Fibroblast of lung (primary cell): Measurements from ENCODE around the gene PMF1. TPM values are rescaled to one million over a fixed set of nuclear protein-coding genes. Genes with fewer than 3 reads are reported as not detected.

Experiments
- DNase-seq, 2 donors: peaks; one replicate each; pipeline versions ENCODE4 v3.0.0 to v3.0.0-alpha.2; 2010; ENCODE audit warnings: low read depth in 2 of 2
- H2AFZ ChIP-seq: 2 replicates; pipeline ENCODE4 v1.5.1; 2012; ENCODE audit warnings: low read length, control low read depth, inconsistent platforms
- H3K27ac ChIP-seq: 2 replicates; pipeline ENCODE4 v1.5.1; 2011; ENCODE audit warnings: low read length, control low read depth; ENCODE audit not compliant: insufficient read depth
- H3K27me3 ChIP-seq: 2 replicates; pipeline ENCODE4 v1.5.1; 2011; ENCODE audit warnings: mild to moderate bottlenecking, low read length; ENCODE audit not compliant: control insufficient read depth, insufficient read depth
- H3K36me3 ChIP-seq: 2 replicates; pipeline ENCODE4 v1.5.1; 2011; ENCODE audit warnings: low read length; ENCODE audit not compliant: control insufficient read depth, insufficient read depth
- H3K4me1 ChIP-seq: 2 replicates; pipeline ENCODE4 v1.5.1; 2011; ENCODE audit warnings: low read length; ENCODE audit not compliant: control insufficient read depth, insufficient read depth; ENCODE audit errors: extremely low read depth
- H3K4me2 ChIP-seq: 2 replicates; pipeline ENCODE4 v1.5.1; 2011; ENCODE audit warnings: low read length, control low read depth; ENCODE audit not compliant: insufficient read depth; ENCODE audit errors: extremely low read depth
- H3K4me3 ChIP-seq, 4 experiments: fragments of 200-600 bp in 1 of 4; sonication (generic) in 1 of 4; replicated peaks in 1 of 4; 2 replicates each; pipeline ENCODE4 v1.5.1; 2011 to 2016; ENCODE audit warnings: low read length in 4 of 4, low read depth in 3 of 4, mild to moderate bottlenecking in 3 of 4, control low read depth in 2 of 4, inconsistent platforms in 1 of 4, mixed read lengths in 1 of 4; ENCODE audit not compliant: insufficient read depth in 1 of 4; ENCODE audit errors: control extremely low read depth in 1 of 4
- H3K79me2 ChIP-seq: 2 replicates; pipeline ENCODE4 v1.5.1; 2012; ENCODE audit warnings: mild to moderate bottlenecking, low read length, inconsistent platforms; ENCODE audit not compliant: control insufficient read depth, insufficient read depth
- H3K9ac ChIP-seq: 2 replicates; pipeline ENCODE4 v1.5.1; 2011; ENCODE audit warnings: mild to moderate bottlenecking, low read length, control low read depth; ENCODE audit not compliant: insufficient read depth
- H3K9me3 ChIP-seq: 2 replicates; pipeline ENCODE4 v1.5.1; 2012; ENCODE audit warnings: low read depth, low read length; ENCODE audit not compliant: control insufficient read depth, insufficient read depth
- H4K20me1 ChIP-seq: 2 replicates; pipeline ENCODE4 v1.5.1; 2011; ENCODE audit warnings: low read length; ENCODE audit not compliant: control insufficient read depth, insufficient read depth; ENCODE audit errors: extremely low read depth
- EZH2 ChIP-seq: IDR thresholded peaks from 2 replicates; pipeline ENCODE4 v1.5.1; 2012; ENCODE audit warnings: low read length, control low read depth, mild to moderate bottlenecking; ENCODE audit errors: missing control alignments
- polyA plus RNA-seq, 2 donors: library from polyadenylated mRNA; depleted of rRNA in 1 of 2; stranded (reverse) in 1 of 2; unstranded in 1 of 2; fragments of >200 nt; gene quantifications; 2 replicates each; pipeline ENCODE4 v1.2.1, GENCODE V29; 2011 to 2012; ENCODE audit warnings: missing spikeins in 1 of 2
- total RNA-seq: library from RNA; depleted of rRNA; stranded (reverse); fragments of >200 nt; gene quantifications from 2 replicates; pipeline ENCODE4 v1.2.1, GENCODE V29; 2014
- TF ChIP-seq, protein P1 (sequence below), 2 donors: IDR thresholded peaks in 1 of 2; conservative IDR thresholded peaks in 1 of 2; 1 replicate in 1 of 2; 2 replicates in 1 of 2; pipeline ENCODE4 v1.5.1; 2011 to 2012; ENCODE audit warnings: low read length in 2 of 2, control low read depth in 1 of 2, inconsistent platforms in 1 of 2, low read depth in 1 of 2, mild to moderate bottlenecking in 1 of 2

PMF1 gene
- total and polyA plus RNA-seq, 2 donors (not counting 1 experiment from before 2014, with no cell fraction given) = 24.1 to 46.8 TPM

DNA sequence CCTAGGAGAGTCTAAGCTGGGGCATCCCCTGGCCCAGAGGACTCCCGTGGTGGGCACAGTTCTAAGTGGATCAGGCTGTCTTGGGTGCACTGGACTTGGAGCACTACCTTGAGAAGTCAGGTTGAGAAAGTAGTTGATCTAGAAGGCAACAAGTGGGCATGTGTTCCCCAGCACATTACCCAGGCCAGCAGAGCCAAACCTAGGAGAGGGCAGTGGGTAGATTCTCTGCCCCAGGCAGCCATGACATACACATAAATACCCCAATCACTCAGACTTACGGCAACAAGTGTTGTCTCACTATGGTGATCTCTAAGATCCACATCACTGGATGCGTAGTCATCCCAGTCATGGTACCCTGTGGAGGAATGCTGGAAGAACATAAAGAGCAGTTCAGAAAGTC lies 1.6 kb upstream of the PMF1 start:
- peaks cover 7% of the 10 kb centered on the region for H3K36me3 ChIP-seq
- TF ChIP-seq EZH2 = no peak
- TF ChIP-seq, protein P1, sequence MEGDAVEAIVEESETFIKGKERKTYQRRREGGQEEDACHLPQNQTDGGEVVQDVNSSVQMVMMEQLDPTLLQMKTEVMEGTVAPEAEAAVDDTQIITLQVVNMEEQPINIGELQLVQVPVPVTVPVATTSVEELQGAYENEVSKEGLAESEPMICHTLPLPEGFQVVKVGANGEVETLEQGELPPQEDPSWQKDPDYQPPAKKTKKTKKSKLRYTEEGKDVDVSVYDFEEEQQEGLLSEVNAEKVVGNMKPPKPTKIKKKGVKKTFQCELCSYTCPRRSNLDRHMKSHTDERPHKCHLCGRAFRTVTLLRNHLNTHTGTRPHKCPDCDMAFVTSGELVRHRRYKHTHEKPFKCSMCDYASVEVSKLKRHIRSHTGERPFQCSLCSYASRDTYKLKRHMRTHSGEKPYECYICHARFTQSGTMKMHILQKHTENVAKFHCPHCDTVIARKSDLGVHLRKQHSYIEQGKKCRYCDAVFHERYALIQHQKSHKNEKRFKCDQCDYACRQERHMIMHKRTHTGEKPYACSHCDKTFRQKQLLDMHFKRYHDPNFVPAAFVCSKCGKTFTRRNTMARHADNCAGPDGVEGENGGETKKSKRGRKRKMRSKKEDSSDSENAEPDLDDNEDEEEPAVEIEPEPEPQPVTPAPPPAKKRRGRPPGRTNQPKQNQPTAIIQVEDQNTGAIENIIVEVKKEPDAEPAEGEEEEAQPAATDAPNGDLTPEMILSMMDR (conservative IDR thresholded peaks at IDR 0.05 in 1 of 2, IDR thresholded peaks at IDR 0.05 in 1 of 2; ENCODE audit: low read depth in 1 of 2, low read length in 2 of 2) = no peak
- H3K4me2 ChIP-seq = no peak overlapping the region
- DNase-seq = no peak
- H2AFZ ChIP-seq = no peak overlapping the region
- H3K79me2 ChIP-seq = peaks cover 2% of the 10 kb centered on the region
- H3K27ac ChIP-seq = no peak overlapping the region
- H3K9ac ChIP-seq = no peak overlapping the region
- no peak overlapping the region for H3K4me3 ChIP-seq
- no peaks in the 10 kb centered on the region for H4K20me1 ChIP-seq
- H3K27me3 ChIP-seq = no peaks in the 10 kb centered on the region
- no peaks in the 10 kb centered on the region for H3K9me3 ChIP-seq
- peaks cover 2% of the 10 kb centered on the region for H3K4me1 ChIP-seq

GRCh38 chr1:156212130-156212529 lies 677 bp upstream of the PMF1 start:
- DNase-seq = no peak
- no peaks in the 10 kb centered on the region for H3K9me3 ChIP-seq
- peak overlapping the region; percentile 55 for H3K4me2 ChIP-seq
- peak overlapping the region in 2 of 4 experiments; percentile 74 to 95 for H3K4me3 ChIP-seq
- H3K4me1 ChIP-seq = peaks cover 2% of the 10 kb centered on the region
- H3K79me2 ChIP-seq = peaks cover 2% of the 10 kb centered on the region
- H4K20me1 ChIP-seq = no peaks in the 10 kb centered on the region
- peak overlapping the region; percentile 97 for H3K27ac ChIP-seq
- H3K36me3 ChIP-seq = peaks cover 7% of the 10 kb centered on the region
- no peaks in the 10 kb centered on the region for H3K27me3 ChIP-seq
- TF ChIP-seq EZH2 = no peak
- TF ChIP-seq, protein P1 (conservative IDR thresholded peaks at IDR 0.05 in 1 of 2, IDR thresholded peaks at IDR 0.05 in 1 of 2; ENCODE audit: low read depth in 1 of 2, low read length in 2 of 2) = no peak
- H2AFZ ChIP-seq = no peak overlapping the region
- H3K9ac ChIP-seq = no peak overlapping the region

DNA sequence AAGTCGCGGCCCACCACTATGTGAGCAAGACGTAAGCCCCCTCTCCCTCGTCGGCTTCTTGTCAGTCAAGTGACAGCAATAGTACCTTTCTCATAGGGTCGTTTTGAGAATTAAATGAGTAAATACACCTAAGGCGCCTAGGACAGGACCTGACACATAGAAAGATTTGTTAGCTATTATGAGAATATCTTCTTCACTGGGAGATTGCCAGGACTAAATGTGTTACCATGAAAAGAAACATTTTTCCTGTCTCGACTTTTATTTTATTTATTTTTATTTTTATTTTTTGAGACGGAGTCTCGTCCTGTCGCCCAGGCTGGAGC lies 798 bp downstream of the PMF1 start:
- H2AFZ ChIP-seq = peak overlapping the region; percentile 99
- H3K4me3 ChIP-seq = peak overlapping the region; percentile 70 to 95 (median 72)
- H3K79me2 ChIP-seq = peaks cover 2% of the 10 kb centered on the region
- no peak for DNase-seq
- peaks cover 7% of the 10 kb centered on the region for H3K36me3 ChIP-seq
- peak overlapping the region; percentile 92 for H3K9ac ChIP-seq
- peaks cover 2% of the 10 kb centered on the region for H3K4me1 ChIP-seq
- TF ChIP-seq EZH2 = no peak
- TF ChIP-seq, protein P1 (conservative IDR thresholded peaks at IDR 0.05 in 1 of 2, IDR thresholded peaks at IDR 0.05 in 1 of 2; ENCODE audit: low read depth in 1 of 2, low read length in 2 of 2) = no peak
- no peaks in the 10 kb centered on the region for H3K27me3 ChIP-seq
- H3K9me3 ChIP-seq = no peaks in the 10 kb centered on the region
- H4K20me1 ChIP-seq = no peaks in the 10 kb centered on the region
- H3K4me2 ChIP-seq = peak overlapping the region; percentile 95
- H3K27ac ChIP-seq = peak overlapping the region; percentile 97
